AG04450 (cell line): Measurements from ENCODE around the gene MAP2K3. TPM values are rescaled to one million over a fixed set of nuclear protein-coding genes. Genes with fewer than 3 reads are reported as not detected.
A peak's percentile ranks its signal among the peaks of the same experiment; 100 is the strongest.

Experiments used
- CTCF ChIA-PET: fragments of 300-600, 350-600 bp; formaldehyde crosslinking; extraction: SDS; loops from one replicate; lab custom pipeline; 2022; ENCODE audit warnings: antibody characterized with exemption, inconsistent platforms; lab: Charles Lee
- POLR2A ChIA-PET: fragments of 350-600 bp; formaldehyde crosslinking; extraction: SDS; loops from one replicate; lab custom pipeline; 2021; ENCODE audit warnings: antibody characterized with exemption, inconsistent platforms; lab: Yijun Ruan, JAX
- DNase-seq: peaks from one replicate; pipeline ENCODE4 v3.0.0-alpha.2; 2011; ENCODE audit warnings: low read depth, low spot score
- H3K27ac ChIP-seq: one replicate; pipeline ENCODE4 v1.5.1; 2012; ENCODE audit warnings: low read depth, low read length, control low read depth
- H3K27me3 ChIP-seq: one replicate; pipeline ENCODE4 v1.6.0; 2012; ENCODE audit warnings: low read length; ENCODE audit not compliant: control insufficient read depth, insufficient read depth
- H3K4me3 ChIP-seq: 2 replicates; pipeline ENCODE4 v1.5.1; 2011; ENCODE audit warnings: mild to moderate bottlenecking, low read depth, low read length, control low read depth
- H3K9me3 ChIP-seq: 2 replicates; pipeline ENCODE4 v1.5.1; 2012; ENCODE audit warnings: low read length; ENCODE audit not compliant: control insufficient read depth, insufficient read depth
- CTCF ChIP-seq: IDR thresholded peaks from 2 replicates; pipeline ENCODE4 v1.5.1; 2011; ENCODE audit warnings: low read depth, low read length, control low read depth, inconsistent platforms
- polyA plus RNA-seq: library from polyadenylated mRNA; depleted of rRNA; stranded (reverse); fragments of >200 nt; gene quantifications from 2 replicates; pipeline ENCODE4 v1.2.3, GENCODE V29; 2011

Gene MAP2K3
- polyA plus RNA-seq, 1 experiment = 13.7 TPM

DNA sequence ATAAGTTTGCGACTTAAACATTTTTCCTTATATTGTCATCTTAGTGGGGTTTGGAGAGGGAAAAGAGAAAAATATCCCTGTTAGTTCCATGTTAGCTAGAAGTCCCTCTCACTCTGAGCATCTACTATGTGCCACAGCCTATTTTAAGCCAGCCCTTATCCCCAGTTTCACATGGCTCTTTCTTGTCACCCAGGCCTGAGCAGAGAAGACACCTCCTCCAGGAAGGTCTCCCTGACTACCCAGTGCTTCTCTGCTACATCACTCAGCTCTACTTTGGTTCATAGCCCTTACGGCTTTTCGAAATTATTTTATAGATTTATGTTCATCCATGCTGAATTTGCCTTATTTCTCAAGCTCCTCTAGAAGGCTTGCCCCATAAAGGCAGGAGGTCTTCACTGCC, 7.2 kb upstream of the MAP2K3 start:
- no peak for TF ChIP-seq CTCF
- Histone ChIP-seq H3K4me3 (no peak overlapping the region), H3K27ac (no peak overlapping the region), H3K27me3 (peaks cover 2% of the 10 kb centered on the region), H3K9me3 (no peaks in the 10 kb centered on the region)
- POLR2A ChIA-PET = interaction anchor here (2.6 kb wide), 1 partner anchor 9 kb away, joined by 14 read pairs; no protein-coding TSS in a partner anchor
- no peak for DNase-seq
- CTCF ChIA-PET = interaction anchor here (1.2 to 2.2 kb wide), 4 partner anchors 148 to 237 kb away, joined by 4 to 14 read pairs (median 8); no protein-coding TSS in a partner anchor

- TF ChIP-seq CTCF = no peak
- no peaks in the 10 kb centered on the region for H3K9me3 ChIP-seq
- CTCF ChIA-PET = interaction anchor here (0.6 to 4.8 kb wide), 17 partner anchors 9 to 350 kb away, joined by 3 to 47 read pairs (median 4); no protein-coding TSS in a partner anchor
- POLR2A ChIA-PET = no interaction called here
- peaks cover 2% of the 10 kb centered on the region for H3K27me3 ChIP-seq
- no peak overlapping the region for H3K4me3 ChIP-seq
- H3K27ac ChIP-seq = no peak overlapping the region
- DNase-seq = no peak
Observed at GRCh38 chr17:21278450-21279197, 5.9 kb upstream of the MAP2K3 start.

GRCh38 chr17:21279198-21279535, 5.3 kb upstream of the MAP2K3 start:
- Histone ChIP-seq H3K4me3 (no peak overlapping the region), H3K27me3 (peaks cover 2% of the 10 kb centered on the region), H3K9me3 (no peaks in the 10 kb centered on the region), H3K27ac (no peak overlapping the region)
- POLR2A ChIA-PET = no interaction called here
- TF ChIP-seq CTCF = no peak
- DNase-seq = no peak
- CTCF ChIA-PET = interaction anchor here (0.6 to 4.8 kb wide), 18 partner anchors 10 to 349 kb away, joined by 3 to 47 read pairs (median 4); no protein-coding TSS in a partner anchor

GRCh38 chr17:21279582-21279981, 4.9 kb upstream of the MAP2K3 start:
- H3K4me3 ChIP-seq = no peak overlapping the region
- DNase-seq = no peak
- no peaks in the 10 kb centered on the region for H3K9me3 ChIP-seq
- no peak for TF ChIP-seq CTCF
- H3K27ac ChIP-seq = no peak overlapping the region
- peaks cover 2% of the 10 kb centered on the region for H3K27me3 ChIP-seq
- ChIA-PET POLR2A (interaction anchor here (0.6 kb wide), 1 partner anchor 247 kb away, joined by 3 read pairs; no protein-coding TSS in a partner anchor), CTCF (interaction anchor here (0.6 to 4.8 kb wide), 18 partner anchors 9 to 349 kb away, joined by 3 to 47 read pairs (median 4); no protein-coding TSS in a partner anchor)

DNA sequence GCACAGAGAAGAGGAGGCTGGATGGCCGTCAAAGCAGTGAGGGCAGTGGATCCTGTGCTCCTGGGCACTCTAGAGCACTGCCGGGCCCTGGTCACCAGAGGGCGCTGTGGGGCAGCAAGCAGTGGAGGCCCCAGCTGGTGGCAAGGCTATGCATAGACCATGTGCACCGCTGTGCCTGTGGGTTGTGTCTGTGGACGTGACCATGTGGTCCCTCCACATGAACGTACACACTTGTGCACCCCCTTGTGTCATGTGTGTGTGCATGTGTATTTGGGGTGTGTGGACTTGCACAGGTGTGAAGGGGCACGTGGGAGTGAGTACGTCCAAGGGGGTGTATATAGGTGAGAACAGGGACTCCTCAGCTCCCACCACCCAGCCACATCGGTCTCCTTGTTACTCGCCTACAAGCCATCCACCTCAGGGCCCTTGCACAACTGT, 4.4 kb upstream of the MAP2K3 start:
- H3K27me3 ChIP-seq = peaks cover 2% of the 10 kb centered on the region
- H3K9me3 ChIP-seq = no peaks in the 10 kb centered on the region; the same call in 1 of the 2 replicates
- ChIA-PET CTCF (interaction anchor here (0.5 to 4.8 kb wide), 13 partner anchors 8 to 231 kb away, joined by 3 to 47 read pairs (median 4); no protein-coding TSS in a partner anchor), POLR2A (interaction anchor here (0.5 to 0.6 kb wide), 2 partner anchors 35 to 248 kb away, joined by 3 to 5 read pairs; no protein-coding TSS in a partner anchor)
- no peak overlapping the region for H3K27ac ChIP-seq
- DNase-seq = peak; percentile 55
- TF ChIP-seq CTCF = peak; percentile 98
- no peak overlapping the region for H3K4me3 ChIP-seq
